ENCODE measurements around the gene TIMP2.

- TF ChIP-seq MAZ (IDR thresholded peaks at IDR 0.05; ENCODE audit: borderline replicate concordance, low read depth, low read length) = no peak
- TF ChIP-seq, protein P1, sequence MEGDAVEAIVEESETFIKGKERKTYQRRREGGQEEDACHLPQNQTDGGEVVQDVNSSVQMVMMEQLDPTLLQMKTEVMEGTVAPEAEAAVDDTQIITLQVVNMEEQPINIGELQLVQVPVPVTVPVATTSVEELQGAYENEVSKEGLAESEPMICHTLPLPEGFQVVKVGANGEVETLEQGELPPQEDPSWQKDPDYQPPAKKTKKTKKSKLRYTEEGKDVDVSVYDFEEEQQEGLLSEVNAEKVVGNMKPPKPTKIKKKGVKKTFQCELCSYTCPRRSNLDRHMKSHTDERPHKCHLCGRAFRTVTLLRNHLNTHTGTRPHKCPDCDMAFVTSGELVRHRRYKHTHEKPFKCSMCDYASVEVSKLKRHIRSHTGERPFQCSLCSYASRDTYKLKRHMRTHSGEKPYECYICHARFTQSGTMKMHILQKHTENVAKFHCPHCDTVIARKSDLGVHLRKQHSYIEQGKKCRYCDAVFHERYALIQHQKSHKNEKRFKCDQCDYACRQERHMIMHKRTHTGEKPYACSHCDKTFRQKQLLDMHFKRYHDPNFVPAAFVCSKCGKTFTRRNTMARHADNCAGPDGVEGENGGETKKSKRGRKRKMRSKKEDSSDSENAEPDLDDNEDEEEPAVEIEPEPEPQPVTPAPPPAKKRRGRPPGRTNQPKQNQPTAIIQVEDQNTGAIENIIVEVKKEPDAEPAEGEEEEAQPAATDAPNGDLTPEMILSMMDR (IDR thresholded peaks at IDR 0.05) = no peak
- no peak for TF ChIP-seq RAD21 (conservative IDR thresholded peaks at IDR 0.05 in 1 of 2, IDR thresholded peaks at IDR 0.05 in 1 of 2)
- no peak for TF ChIP-seq MYC (IDR thresholded peaks at IDR 0.05; ENCODE audit: borderline replicate concordance, low read length)
- TF ChIP-seq HDAC2 (IDR thresholded peaks at IDR 0.05) = no peak
- no peak for TF ChIP-seq CHD2 (IDR thresholded peaks at IDR 0.05; ENCODE audit: low read length, partially characterized antibody)
- TF ChIP-seq HES2 (IDR thresholded peaks at IDR 0.05) = no peak
- TF ChIP-seq, protein P2, sequence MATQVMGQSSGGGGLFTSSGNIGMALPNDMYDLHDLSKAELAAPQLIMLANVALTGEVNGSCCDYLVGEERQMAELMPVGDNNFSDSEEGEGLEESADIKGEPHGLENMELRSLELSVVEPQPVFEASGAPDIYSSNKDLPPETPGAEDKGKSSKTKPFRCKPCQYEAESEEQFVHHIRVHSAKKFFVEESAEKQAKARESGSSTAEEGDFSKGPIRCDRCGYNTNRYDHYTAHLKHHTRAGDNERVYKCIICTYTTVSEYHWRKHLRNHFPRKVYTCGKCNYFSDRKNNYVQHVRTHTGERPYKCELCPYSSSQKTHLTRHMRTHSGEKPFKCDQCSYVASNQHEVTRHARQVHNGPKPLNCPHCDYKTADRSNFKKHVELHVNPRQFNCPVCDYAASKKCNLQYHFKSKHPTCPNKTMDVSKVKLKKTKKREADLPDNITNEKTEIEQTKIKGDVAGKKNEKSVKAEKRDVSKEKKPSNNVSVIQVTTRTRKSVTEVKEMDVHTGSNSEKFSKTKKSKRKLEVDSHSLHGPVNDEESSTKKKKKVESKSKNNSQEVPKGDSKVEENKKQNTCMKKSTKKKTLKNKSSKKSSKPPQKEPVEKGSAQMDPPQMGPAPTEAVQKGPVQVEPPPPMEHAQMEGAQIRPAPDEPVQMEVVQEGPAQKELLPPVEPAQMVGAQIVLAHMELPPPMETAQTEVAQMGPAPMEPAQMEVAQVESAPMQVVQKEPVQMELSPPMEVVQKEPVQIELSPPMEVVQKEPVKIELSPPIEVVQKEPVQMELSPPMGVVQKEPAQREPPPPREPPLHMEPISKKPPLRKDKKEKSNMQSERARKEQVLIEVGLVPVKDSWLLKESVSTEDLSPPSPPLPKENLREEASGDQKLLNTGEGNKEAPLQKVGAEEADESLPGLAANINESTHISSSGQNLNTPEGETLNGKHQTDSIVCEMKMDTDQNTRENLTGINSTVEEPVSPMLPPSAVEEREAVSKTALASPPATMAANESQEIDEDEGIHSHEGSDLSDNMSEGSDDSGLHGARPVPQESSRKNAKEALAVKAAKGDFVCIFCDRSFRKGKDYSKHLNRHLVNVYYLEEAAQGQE (IDR thresholded peaks at IDR 0.05) = no peak
- TF ChIP-seq, protein P3, sequence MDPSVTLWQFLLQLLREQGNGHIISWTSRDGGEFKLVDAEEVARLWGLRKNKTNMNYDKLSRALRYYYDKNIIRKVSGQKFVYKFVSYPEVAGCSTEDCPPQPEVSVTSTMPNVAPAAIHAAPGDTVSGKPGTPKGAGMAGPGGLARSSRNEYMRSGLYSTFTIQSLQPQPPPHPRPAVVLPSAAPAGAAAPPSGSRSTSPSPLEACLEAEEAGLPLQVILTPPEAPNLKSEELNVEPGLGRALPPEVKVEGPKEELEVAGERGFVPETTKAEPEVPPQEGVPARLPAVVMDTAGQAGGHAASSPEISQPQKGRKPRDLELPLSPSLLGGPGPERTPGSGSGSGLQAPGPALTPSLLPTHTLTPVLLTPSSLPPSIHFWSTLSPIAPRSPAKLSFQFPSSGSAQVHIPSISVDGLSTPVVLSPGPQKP (IDR thresholded peaks at IDR 0.05; ENCODE audit: low read depth, low read length) = no peak
- no peak for TF ChIP-seq EP300 (IDR thresholded peaks at IDR 0.05)
- TF ChIP-seq POLR2AphosphoS2 (conservative IDR thresholded peaks at IDR 0.05; ENCODE audit: low read length) = no peak
- TF ChIP-seq KDM5A (IDR thresholded peaks at IDR 0.05) = no peak
- no peak for TF ChIP-seq PBX3 (IDR thresholded peaks at IDR 0.05)
Observed at GRCh38 chr17:78899361-78900260, 25.6 kb downstream of the TIMP2 start.
